HEK293 (cell line): Measurements from ENCODE around the gene NDUFS2.

Experiments
- BCL11A ChIP-seq: fragments of 450-650 bp; formaldehyde crosslinking; IDR thresholded peaks from 2 replicates; pipeline ENCODE4 v1.5.1; 2016; ENCODE audit warnings: low read depth, missing biosample characterization, missing genetic modification characterization
- ELK4 ChIP-seq: IDR thresholded peaks from 2 replicates; pipeline ENCODE4 v1.6.1; 2011; ENCODE audit warnings: mild to moderate bottlenecking, low read depth, low read length, borderline replicate concordance
- HOXC10 ChIP-seq: sonication (generic); formaldehyde crosslinking; IDR thresholded peaks from 2 replicates; pipeline ENCODE4 v1.8.1; 2023; ENCODE audit warnings: mild to moderate bottlenecking, missing genetic modification reagents
- IKZF3 ChIP-seq: fragments of 450-650 bp; IDR thresholded peaks from 2 replicates; pipeline ENCODE4 v1.5.0; 2018; ENCODE audit warnings: missing biosample characterization, mild to moderate bottlenecking, missing genetic modification characterization, moderate library complexity
- KLF9 ChIP-seq: fragments of 450-650 bp; formaldehyde crosslinking; IDR thresholded peaks from 2 replicates; pipeline ENCODE4 v1.5.1; 2016; ENCODE audit warnings: missing biosample characterization, missing genetic modification characterization, low read depth
- SCRT2 ChIP-seq: fragments of 450-650 bp; formaldehyde crosslinking; IDR thresholded peaks from 2 replicates; pipeline ENCODE4 v1.5.1; 2016; ENCODE audit warnings: missing biosample characterization, missing genetic modification characterization
- ZBTB17 ChIP-seq: fragments of 450-650 bp; formaldehyde crosslinking; IDR thresholded peaks from 2 replicates; pipeline ENCODE4 v1.5.1; 2016; ENCODE audit warnings: missing biosample characterization, missing genetic modification characterization
- ZBTB44 ChIP-seq: fragments of 450-650 bp; IDR thresholded peaks from 2 replicates; pipeline ENCODE4 v1.5.1; 2018; ENCODE audit warnings: missing biosample characterization, mild to moderate bottlenecking, missing genetic modification characterization
- ZBTB8A ChIP-seq: fragments of 450-650 bp; formaldehyde crosslinking; IDR thresholded peaks from 2 replicates; pipeline ENCODE4 v1.5.1; 2016; ENCODE audit warnings: missing biosample characterization, missing genetic modification characterization
- ZFP37 ChIP-seq: fragments of 450-650 bp; formaldehyde crosslinking; IDR thresholded peaks from 2 replicates; pipeline ENCODE4 v1.5.1; 2016; ENCODE audit warnings: missing biosample characterization, missing genetic modification characterization
- ZNF157 ChIP-seq: fragments of 450-650 bp; formaldehyde crosslinking; IDR thresholded peaks from 2 replicates; pipeline ENCODE4 v1.5.1; 2016; ENCODE audit warnings: missing biosample characterization, missing genetic modification characterization
- ZNF23 ChIP-seq: fragments of 450-650 bp; formaldehyde crosslinking; IDR thresholded peaks from 2 replicates; pipeline ENCODE4 v1.5.1; 2016; ENCODE audit warnings: missing biosample characterization, missing genetic modification characterization, borderline replicate concordance
- ZNF239 ChIP-seq: fragments of 450-650 bp; formaldehyde crosslinking; IDR thresholded peaks from 2 replicates; pipeline ENCODE4 v1.5.1; 2016; ENCODE audit warnings: missing biosample characterization, missing genetic modification characterization
- ZNF266 ChIP-seq: fragments of 450-650 bp; formaldehyde crosslinking; IDR thresholded peaks from 2 replicates; pipeline ENCODE4 v1.5.1; 2016; ENCODE audit warnings: missing biosample characterization, missing genetic modification characterization, low read depth
- ZNF280D ChIP-seq: fragments of 450-650 bp; formaldehyde crosslinking; IDR thresholded peaks from 2 replicates; pipeline ENCODE4 v1.5.1; 2016; ENCODE audit warnings: missing biosample characterization, missing genetic modification characterization
- ZNF292 ChIP-seq: fragments of 450-650 bp; formaldehyde crosslinking; IDR thresholded peaks from 2 replicates; pipeline ENCODE4 v1.5.1; 2016; ENCODE audit warnings: low read depth, missing biosample characterization, missing genetic modification characterization, borderline replicate concordance
- ZNF391 ChIP-seq: fragments of 450-650 bp; formaldehyde crosslinking; IDR thresholded peaks from 2 replicates; pipeline ENCODE4 v1.5.1; 2016; ENCODE audit warnings: low read depth, missing biosample characterization, missing genetic modification characterization, borderline replicate concordance
- ZNF510 ChIP-seq: fragments of 450-650 bp; formaldehyde crosslinking; IDR thresholded peaks from 2 replicates; pipeline ENCODE4 v1.5.1; 2018; ENCODE audit warnings: mild to moderate bottlenecking, missing genetic modification characterization, missing biosample characterization; ENCODE audit not compliant: insufficient replicate concordance
- ZNF560 ChIP-seq: fragments of 450-650 bp; formaldehyde crosslinking; IDR thresholded peaks from 2 replicates; pipeline ENCODE4 v1.5.1; 2017; ENCODE audit warnings: missing biosample characterization, missing genetic modification characterization, borderline replicate concordance
- ZNF561 ChIP-seq: fragments of 450-650 bp; IDR thresholded peaks from 2 replicates; pipeline ENCODE4 v1.5.1; 2018; ENCODE audit warnings: missing biosample characterization, missing genetic modification characterization, borderline replicate concordance
- ZNF629 ChIP-seq: fragments of 450-650 bp; formaldehyde crosslinking; IDR thresholded peaks from 2 replicates; pipeline ENCODE4 v1.5.1; 2017; ENCODE audit warnings: missing biosample characterization, missing genetic modification characterization
- ZNF654 ChIP-seq: fragments of 450-650 bp; formaldehyde crosslinking; IDR thresholded peaks from 2 replicates; pipeline ENCODE4 v1.5.1; 2016; ENCODE audit warnings: low read depth, missing biosample characterization, missing genetic modification characterization
- ZNF658 ChIP-seq: fragments of 450-650 bp; formaldehyde crosslinking; IDR thresholded peaks from 2 replicates; pipeline ENCODE4; 2016; ENCODE audit warnings: missing biosample characterization, missing genetic modification characterization
- ZNF747 ChIP-seq: fragments of 450-650 bp; formaldehyde crosslinking; IDR thresholded peaks from 2 replicates; pipeline ENCODE4 v1.5.1; 2016; ENCODE audit warnings: missing biosample characterization, missing genetic modification characterization
- ZNF768 ChIP-seq: fragments of 450-650 bp; formaldehyde crosslinking; IDR thresholded peaks from 2 replicates; pipeline ENCODE4 v1.5.1; 2018; ENCODE audit warnings: missing biosample characterization, mild to moderate bottlenecking, missing genetic modification characterization
- ZNF785 ChIP-seq: fragments of 450-650 bp; formaldehyde crosslinking; IDR thresholded peaks from 2 replicates; pipeline ENCODE4 v1.5.1; 2016; ENCODE audit warnings: missing biosample characterization, missing genetic modification characterization
- ZSCAN23 ChIP-seq: fragments of 450-650 bp; formaldehyde crosslinking; IDR thresholded peaks from 2 replicates; pipeline ENCODE4 v1.5.1; 2016; ENCODE audit warnings: missing biosample characterization, missing genetic modification characterization
- TF ChIP-seq, protein P1 (sequence below): fragments of 450-650 bp; formaldehyde crosslinking; IDR thresholded peaks from 2 replicates; pipeline ENCODE4 v1.5.1; 2016; ENCODE audit warnings: missing biosample characterization, missing genetic modification characterization
- TF ChIP-seq, protein P2 (sequence below): fragments of 450-650 bp; formaldehyde crosslinking; IDR thresholded peaks from 2 replicates; pipeline ENCODE4 v1.5.1; 2016; ENCODE audit warnings: missing biosample characterization, missing genetic modification characterization
- TF ChIP-seq, protein P3 (sequence below): fragments of 450-650 bp; formaldehyde crosslinking; IDR thresholded peaks from 2 replicates; pipeline ENCODE4 v1.5.1; 2017; ENCODE audit warnings: missing biosample characterization, missing genetic modification characterization

Gene NDUFS2

DNA sequence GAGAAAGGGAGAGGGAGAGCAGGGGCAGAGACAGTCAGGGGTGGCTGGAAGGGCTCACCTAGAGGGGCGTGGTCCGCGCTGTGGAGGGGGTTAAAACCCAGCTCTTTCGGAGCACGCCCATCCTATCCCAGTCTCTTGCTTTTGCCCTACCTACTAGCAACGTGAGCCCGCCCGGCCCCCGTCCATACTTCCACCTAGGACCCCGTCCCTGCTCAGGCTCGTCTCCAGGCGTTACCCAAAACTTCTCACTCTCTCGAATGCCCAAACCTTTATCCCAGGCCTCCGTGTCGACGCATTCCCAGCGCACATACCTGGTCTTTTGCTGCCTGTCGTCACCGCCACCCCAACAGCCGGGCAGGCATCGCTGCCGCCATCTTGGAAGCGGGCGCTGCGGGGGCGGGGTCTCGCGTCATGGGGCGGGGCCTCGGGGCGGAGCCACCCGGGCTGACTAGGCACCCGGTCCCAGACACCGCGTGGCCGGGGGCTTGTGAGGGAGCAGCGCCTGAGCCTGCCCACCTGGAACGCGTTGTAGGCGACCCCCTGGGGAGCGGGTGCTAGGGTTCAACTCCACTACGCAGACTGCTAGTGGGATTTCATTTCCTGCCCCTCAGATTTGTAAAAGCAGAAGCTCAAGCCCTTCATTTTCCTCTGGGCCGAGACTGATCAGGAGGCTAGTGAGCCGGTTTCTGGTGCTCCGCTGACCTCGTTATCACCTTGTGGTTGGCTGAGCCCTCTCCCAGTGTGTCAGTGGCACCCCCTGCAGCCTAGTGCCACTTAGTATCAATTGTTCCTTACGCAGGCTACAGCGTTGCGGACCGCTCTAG, 24.8 kb upstream of the NDUFS2 start, which contains the start of gene B4GALT3 (continued):
- no peak for TF ChIP-seq ZBTB44
- no peak for TF ChIP-seq ZNF768 (tag by site-specific recombination)
- TF ChIP-seq ZNF747 = no peak
- TF ChIP-seq HOXC10 = no peak
- no peak for TF ChIP-seq ZNF157
- no peak for TF ChIP-seq IKZF3 (tag by site-specific recombination)
- no peak for TF ChIP-seq ZNF658 (tag by site-specific recombination)
- peak; percentile 83; the same call in 1 of the 2 replicates for TF ChIP-seq ZNF561
- TF ChIP-seq, protein P1, sequence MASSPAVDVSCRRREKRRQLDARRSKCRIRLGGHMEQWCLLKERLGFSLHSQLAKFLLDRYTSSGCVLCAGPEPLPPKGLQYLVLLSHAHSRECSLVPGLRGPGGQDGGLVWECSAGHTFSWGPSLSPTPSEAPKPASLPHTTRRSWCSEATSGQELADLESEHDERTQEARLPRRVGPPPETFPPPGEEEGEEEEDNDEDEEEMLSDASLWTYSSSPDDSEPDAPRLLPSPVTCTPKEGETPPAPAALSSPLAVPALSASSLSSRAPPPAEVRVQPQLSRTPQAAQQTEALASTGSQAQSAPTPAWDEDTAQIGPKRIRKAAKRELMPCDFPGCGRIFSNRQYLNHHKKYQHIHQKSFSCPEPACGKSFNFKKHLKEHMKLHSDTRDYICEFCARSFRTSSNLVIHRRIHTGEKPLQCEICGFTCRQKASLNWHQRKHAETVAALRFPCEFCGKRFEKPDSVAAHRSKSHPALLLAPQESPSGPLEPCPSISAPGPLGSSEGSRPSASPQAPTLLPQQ (tag by site-specific recombination) = peak; percentile 87
- no peak for TF ChIP-seq ZNF292 (tag by site-specific recombination)
- TF ChIP-seq ZNF785 (tag by site-specific recombination) = no peak
- peak; percentile 95 for TF ChIP-seq KLF9 (tag by site-specific recombination)
- TF ChIP-seq, protein P2, sequence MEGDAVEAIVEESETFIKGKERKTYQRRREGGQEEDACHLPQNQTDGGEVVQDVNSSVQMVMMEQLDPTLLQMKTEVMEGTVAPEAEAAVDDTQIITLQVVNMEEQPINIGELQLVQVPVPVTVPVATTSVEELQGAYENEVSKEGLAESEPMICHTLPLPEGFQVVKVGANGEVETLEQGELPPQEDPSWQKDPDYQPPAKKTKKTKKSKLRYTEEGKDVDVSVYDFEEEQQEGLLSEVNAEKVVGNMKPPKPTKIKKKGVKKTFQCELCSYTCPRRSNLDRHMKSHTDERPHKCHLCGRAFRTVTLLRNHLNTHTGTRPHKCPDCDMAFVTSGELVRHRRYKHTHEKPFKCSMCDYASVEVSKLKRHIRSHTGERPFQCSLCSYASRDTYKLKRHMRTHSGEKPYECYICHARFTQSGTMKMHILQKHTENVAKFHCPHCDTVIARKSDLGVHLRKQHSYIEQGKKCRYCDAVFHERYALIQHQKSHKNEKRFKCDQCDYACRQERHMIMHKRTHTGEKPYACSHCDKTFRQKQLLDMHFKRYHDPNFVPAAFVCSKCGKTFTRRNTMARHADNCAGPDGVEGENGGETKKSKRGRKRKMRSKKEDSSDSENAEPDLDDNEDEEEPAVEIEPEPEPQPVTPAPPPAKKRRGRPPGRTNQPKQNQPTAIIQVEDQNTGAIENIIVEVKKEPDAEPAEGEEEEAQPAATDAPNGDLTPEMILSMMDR (tag by site-specific recombination) = peak; percentile 55; the same call in 1 of the 2 replicates
- no peak for TF ChIP-seq SCRT2 (tag by site-specific recombination)
- peak; percentile 58; the same call in 1 of the 2 replicates for TF ChIP-seq ZSCAN23 (tag by site-specific recombination)
- no peak for TF ChIP-seq ZNF266 (tag by site-specific recombination)
- TF ChIP-seq ZBTB17 (tag by site-specific recombination) = peak; percentile 84
- TF ChIP-seq ZFP37 (tag by site-specific recombination) = peak; percentile 73; the same call in 1 of the 2 replicates
- TF ChIP-seq ZNF510 (tag by site-specific recombination) = no peak
- TF ChIP-seq ZBTB8A (tag by site-specific recombination) = peak; percentile 41
- TF ChIP-seq ZNF629 (tag by site-specific recombination) = peak; percentile 79
- TF ChIP-seq, protein P3, sequence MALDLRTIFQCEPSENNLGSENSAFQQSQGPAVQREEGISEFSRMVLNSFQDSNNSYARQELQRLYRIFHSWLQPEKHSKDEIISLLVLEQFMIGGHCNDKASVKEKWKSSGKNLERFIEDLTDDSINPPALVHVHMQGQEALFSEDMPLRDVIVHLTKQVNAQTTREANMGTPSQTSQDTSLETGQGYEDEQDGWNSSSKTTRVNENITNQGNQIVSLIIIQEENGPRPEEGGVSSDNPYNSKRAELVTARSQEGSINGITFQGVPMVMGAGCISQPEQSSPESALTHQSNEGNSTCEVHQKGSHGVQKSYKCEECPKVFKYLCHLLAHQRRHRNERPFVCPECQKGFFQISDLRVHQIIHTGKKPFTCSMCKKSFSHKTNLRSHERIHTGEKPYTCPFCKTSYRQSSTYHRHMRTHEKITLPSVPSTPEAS (tag by site-specific recombination) = no peak
- peak; percentile 21; the same call in 1 of the 2 replicates for TF ChIP-seq ZNF391 (tag by site-specific recombination)
- peak; percentile 50 for TF ChIP-seq ZNF654
- no peak for TF ChIP-seq ZNF239 (tag by site-specific recombination)
- TF ChIP-seq ZNF23 (tag by site-specific recombination) = no peak
- TF ChIP-seq ELK4 = no peak
- no peak for TF ChIP-seq ZNF560
- no peak for TF ChIP-seq ZNF280D
- TF ChIP-seq BCL11A (tag by site-specific recombination) = peak; percentile 34; the same call in 1 of the 2 replicates
